OCI-LY7 (cell line): Measurements from ENCODE around the gene CCDC195. TPM values are rescaled to one million over a fixed set of nuclear protein-coding genes. Genes with fewer than 3 reads are reported as not detected.

ENCODE experiments used
- BruUV-seq: library from RNA; stranded (reverse); fragments of 400-500 nt; replicated peaks from 2 replicates; lab custom pipeline; 2021; lab: Mats Ljungman, UMichigan
- CTCF ChIA-PET: fragments of 300-600 bp; sonication (Branson Sonifier 250); formaldehyde crosslinking; loops from one replicate; lab custom pipeline; 2022; ENCODE audit warnings: antibody characterized with exemption; ENCODE audit not compliant: unreplicated experiment; lab: Charles Lee
- POLR2A ChIA-PET: fragments of 300-600 bp; sonication (Branson Sonifier 250); formaldehyde crosslinking; loops from one replicate; lab custom pipeline; 2022; ENCODE audit warnings: antibody characterized with exemption; lab: Charles Lee
- DNase-seq: peaks from one replicate; pipeline ENCODE4 v3.0.0-alpha.2; 2015; ENCODE audit warnings: low spot score
- H2AFZ ChIP-seq: fragments of 200-600 bp; sonication (generic), shearing (Covaris generic); 2 replicates; pipeline ENCODE4 v1.6.1; 2014; ENCODE audit warnings: mild to moderate bottlenecking, antibody characterized with exemption, low read length, moderate library complexity
- H3K27ac ChIP-seq: fragments of 200-600 bp; sonication (generic); 2 replicates; pipeline ENCODE4 v1.5.1; 2014; ENCODE audit warnings: mixed run types, low read depth, mild to moderate bottlenecking, moderate library complexity, low read length, inconsistent platforms; ENCODE audit not compliant: poor library complexity, severe bottlenecking
- H3K36me3 ChIP-seq: fragments of 200-600 bp; sonication (generic); 2 replicates; pipeline ENCODE4 v1.6.1; 2014; ENCODE audit warnings: mild to moderate bottlenecking, antibody characterized with exemption, low read length, moderate library complexity, mixed read lengths; ENCODE audit not compliant: insufficient read depth
- H3K4me1 ChIP-seq: fragments of 200-600 bp; sonication (generic); 2 replicates; pipeline ENCODE4 v1.5.1; 2014; ENCODE audit warnings: mild to moderate bottlenecking, low read length; ENCODE audit not compliant: insufficient read depth, poor library complexity, severe bottlenecking
- H3K4me2 ChIP-seq: fragments of 200-600 bp; sonication (generic); 2 replicates; pipeline ENCODE4 v1.6.1; 2014; ENCODE audit warnings: mild to moderate bottlenecking, low read length
- H3K4me3 ChIP-seq: fragments of 200-600 bp; sonication (generic); 2 replicates; pipeline ENCODE4 v1.5.1; 2014; ENCODE audit warnings: mild to moderate bottlenecking, low read depth, low read length; ENCODE audit not compliant: poor library complexity, severe bottlenecking
- H3K79me2 ChIP-seq: fragments of 200-600 bp; sonication (generic); 2 replicates; pipeline ENCODE4 v1.6.1; 2016; ENCODE audit warnings: low read depth, mild to moderate bottlenecking, low read length, moderate library complexity, mixed read lengths; ENCODE audit not compliant: insufficient read depth
- H3K9me2 ChIP-seq: fragments of 200-600 bp; sonication (generic); 2 replicates; pipeline ENCODE4 v1.6.1; 2016; ENCODE audit warnings: mild to moderate bottlenecking, low read length, mixed read lengths; ENCODE audit not compliant: insufficient read depth
- H3K9me3 ChIP-seq: fragments of 200-600 bp; sonication (generic); 2 replicates; pipeline ENCODE4 v1.6.1; 2014; ENCODE audit warnings: mild to moderate bottlenecking, mixed run types, low read length, mixed read lengths
- H4K20me1 ChIP-seq: fragments of 200-600 bp; sonication (generic); 2 replicates; pipeline ENCODE4 v1.6.1; 2014; ENCODE audit warnings: mild to moderate bottlenecking, antibody characterized with exemption, low read length, moderate library complexity, mixed read lengths; ENCODE audit not compliant: insufficient read depth
- EZH2phosphoT487 ChIP-seq: fragments of 200-600 bp; sonication (generic); IDR thresholded peaks from 2 replicates; pipeline ENCODE4 v1.6.1; 2018; ENCODE audit warnings: low read depth, borderline replicate concordance, mild to moderate bottlenecking, mixed run types, antibody characterized with exemption, low read length, moderate library complexity, mixed read lengths
- intact Hi-C: fragments of 100-400 bp; cut with micrococcal nuclease; formaldehyde crosslinking; loops from one replicate; pipeline ENCODE4 v1.10.0; 2022; ENCODE audit not compliant: unreplicated experiment
- total RNA-seq, 2 experiments: library from RNA; depleted of rRNA in 1 of 2; stranded (reverse); fragments of >200 nt in 1 of 2; shearing (Covaris generic) in 1 of 2; gene quantifications; 2 replicates each; pipeline ENCODE4 v1.2.3, GENCODE V29; 2014 to 2022
- TF ChIP-seq, protein P1 (sequence below): fragments of 200-600 bp; sonication (generic); conservative IDR thresholded peaks from 2 replicates; pipeline ENCODE4 v1.5.1; 2014; ENCODE audit warnings: mild to moderate bottlenecking, antibody characterized with exemption, low read length, moderate library complexity, mixed read lengths

Gene CCDC195
- total RNA-seq, 2 experiments from 2014 or later = 0.82 to 4.1 TPM

DNA sequence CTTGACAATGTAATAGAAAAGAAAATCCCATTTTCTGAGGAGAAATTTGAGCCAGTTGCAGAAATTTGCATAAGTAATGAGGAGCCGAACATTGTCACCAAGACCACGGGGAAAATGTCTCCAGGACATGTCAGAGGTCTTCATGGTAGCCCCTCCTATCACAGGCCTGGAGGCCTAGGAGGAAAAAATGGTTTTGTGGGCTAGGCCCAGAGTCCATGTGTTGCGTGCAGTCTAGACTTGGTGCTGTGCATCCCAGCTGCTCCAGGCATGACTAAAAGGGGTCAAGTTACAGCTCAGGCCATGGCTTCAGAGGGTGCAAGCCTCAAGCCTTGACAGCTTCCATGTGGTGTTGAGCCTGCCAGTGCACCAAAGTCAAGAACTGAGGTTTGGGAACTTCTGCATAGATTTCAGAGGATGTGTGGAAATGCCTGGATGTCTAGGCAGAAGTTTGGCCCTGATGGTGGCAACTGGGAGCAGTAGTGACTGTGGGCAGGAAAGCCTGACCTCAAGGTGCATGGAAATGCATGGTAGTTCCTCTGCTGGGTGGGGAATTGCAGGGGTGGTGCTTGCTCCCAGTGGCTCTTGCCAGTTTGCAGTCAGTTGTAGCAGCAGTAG, 41.9 kb upstream of the CCDC195 start:
- Histone ChIP-seq H3K4me1 (peaks cover 20% of the 10 kb centered on the region), H3K27ac (no peak overlapping the region), H3K9me2 (no peaks in the 10 kb centered on the region), H2AFZ (no peak overlapping the region), H3K4me3 (no peak overlapping the region), H3K36me3 (peaks cover 65% of the 10 kb centered on the region), H3K79me2 (no peaks in the 10 kb centered on the region), H3K4me2 (no peak overlapping the region), H4K20me1 (no peaks in the 10 kb centered on the region), H3K9me3 (peaks cover 43% of the 10 kb centered on the region; the same call in 1 of the 2 replicates)
- ChIA-PET CTCF (no interaction called here), POLR2A (no interaction called here)
- intact Hi-C loops = no loop called here
- no peak for TF ChIP-seq EZH2phosphoT487
- TF ChIP-seq, protein P1, sequence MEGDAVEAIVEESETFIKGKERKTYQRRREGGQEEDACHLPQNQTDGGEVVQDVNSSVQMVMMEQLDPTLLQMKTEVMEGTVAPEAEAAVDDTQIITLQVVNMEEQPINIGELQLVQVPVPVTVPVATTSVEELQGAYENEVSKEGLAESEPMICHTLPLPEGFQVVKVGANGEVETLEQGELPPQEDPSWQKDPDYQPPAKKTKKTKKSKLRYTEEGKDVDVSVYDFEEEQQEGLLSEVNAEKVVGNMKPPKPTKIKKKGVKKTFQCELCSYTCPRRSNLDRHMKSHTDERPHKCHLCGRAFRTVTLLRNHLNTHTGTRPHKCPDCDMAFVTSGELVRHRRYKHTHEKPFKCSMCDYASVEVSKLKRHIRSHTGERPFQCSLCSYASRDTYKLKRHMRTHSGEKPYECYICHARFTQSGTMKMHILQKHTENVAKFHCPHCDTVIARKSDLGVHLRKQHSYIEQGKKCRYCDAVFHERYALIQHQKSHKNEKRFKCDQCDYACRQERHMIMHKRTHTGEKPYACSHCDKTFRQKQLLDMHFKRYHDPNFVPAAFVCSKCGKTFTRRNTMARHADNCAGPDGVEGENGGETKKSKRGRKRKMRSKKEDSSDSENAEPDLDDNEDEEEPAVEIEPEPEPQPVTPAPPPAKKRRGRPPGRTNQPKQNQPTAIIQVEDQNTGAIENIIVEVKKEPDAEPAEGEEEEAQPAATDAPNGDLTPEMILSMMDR = no peak
- no TSS peak for BruUV-seq
- DNase-seq = peak; percentile 43

DNA sequence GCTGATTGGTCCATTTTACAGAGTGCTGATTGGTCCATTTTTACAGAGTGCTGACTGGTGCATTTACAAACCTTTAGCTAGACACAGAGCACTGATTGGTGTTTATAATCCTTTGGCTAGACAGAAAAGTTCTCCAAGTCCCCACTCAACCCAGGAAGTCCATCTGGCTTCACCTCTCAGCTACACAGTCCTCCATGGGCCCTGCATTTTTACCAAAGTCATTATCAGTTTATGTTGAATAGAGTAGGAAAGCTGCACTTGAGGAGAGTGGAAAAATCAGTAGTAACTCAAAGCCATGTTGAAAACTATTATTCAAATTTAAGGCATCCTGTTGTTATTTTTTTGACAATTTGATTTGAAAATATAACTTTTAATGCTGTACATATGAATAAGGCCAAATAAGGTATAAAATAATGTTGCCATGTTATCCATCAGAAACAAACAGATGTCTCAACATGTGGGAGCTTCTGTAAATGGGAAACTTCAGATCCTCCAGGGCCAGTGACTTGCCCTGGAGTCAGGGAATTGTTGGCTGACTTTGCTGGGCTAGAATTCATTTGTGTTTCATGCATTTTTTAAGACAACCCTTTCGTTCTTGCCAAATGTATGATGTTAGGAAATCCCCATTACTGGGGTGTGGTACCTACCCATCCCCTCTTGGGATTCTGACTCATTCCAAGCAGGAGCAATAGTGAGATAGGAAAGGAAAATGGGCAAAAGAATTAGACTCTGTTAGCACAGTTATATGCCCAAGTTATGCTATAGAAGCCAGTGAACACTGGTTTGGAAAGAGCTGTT, 37.8 kb upstream of the CCDC195 start:
- DNase-seq = no peak
- TF ChIP-seq EZH2phosphoT487 = no peak
- TF ChIP-seq, protein P1 = no peak
- Histone ChIP-seq H3K4me2 (no peak overlapping the region), H3K9me3 (peaks cover 39% of the 10 kb centered on the region; the same call in 1 of the 2 replicates), H4K20me1 (no peaks in the 10 kb centered on the region), H3K36me3 (peaks cover 36% of the 10 kb centered on the region), H3K9me2 (no peaks in the 10 kb centered on the region), H3K4me3 (no peak overlapping the region), H3K79me2 (no peaks in the 10 kb centered on the region), H2AFZ (no peak overlapping the region; the same call in 1 of the 2 replicates), H3K27ac (peak overlapping the region; percentile 97), H3K4me1 (peaks cover 48% of the 10 kb centered on the region)
- CTCF ChIA-PET = interaction anchor here (1.2 kb wide), 1 partner anchor 11 kb away, joined by 4 read pairs; no protein-coding TSS in a partner anchor
- BruUV-seq = no TSS peak
- intact Hi-C loops = loop anchor here (5.0 kb wide), 1 partner anchor 102 kb away; no protein-coding TSS in a partner anchor
- POLR2A ChIA-PET = interaction anchor here (0.6 to 2.8 kb wide), 13 partner anchors 8 to 264 kb away, joined by 3 to 20 read pairs (median 4); no protein-coding TSS in a partner anchor
